Fibroblast of mammary gland (primary cell): ENCODE measurements around the gene GDF11.

Experiments
- DNase-seq: peaks from one replicate; pipeline ENCODE4 v3.0.0-alpha.2; 2010; ENCODE audit warnings: low read depth
- H3K4me3 ChIP-seq: 2 replicates; pipeline ENCODE4 v1.5.1; 2011; ENCODE audit warnings: low read depth, mild to moderate bottlenecking, low read length, moderate library complexity; ENCODE audit not compliant: control insufficient read depth
- CTCF ChIP-seq: conservative IDR thresholded peaks from 2 replicates; pipeline ENCODE4 v1.5.1; 2011; ENCODE audit warnings: low read depth, low read length, inconsistent platforms; ENCODE audit not compliant: control insufficient read depth, insufficient read depth

Gene GDF11

GRCh38 chr12:55718624-55719275 is 24.2 kb upstream of the GDF11 start:
- DNase-seq, result peak; percentile 82
- no peak for TF ChIP-seq CTCF
- H3K4me3 ChIP-seq, result no peak overlapping the region

GRCh38 chr12:55719371-55719770 is 23.6 kb upstream of the GDF11 start:
- DNase-seq, result no peak
- TF ChIP-seq CTCF, result no peak
- H3K4me3 ChIP-seq, result no peak overlapping the region

- TF ChIP-seq CTCF, result no peak
- DNase-seq, result peak; percentile 96
- H3K4me3 ChIP-seq, result peak within 1 kb of the TSS; percentile 56
Measured at GRCh38 chr12:55720071-55720564, 22.8 kb upstream of the GDF11 start, which contains the start of gene RDH5. Gene RDH5, plus strand, starts transcription at chr12:55720393. Its CDS starts 792 bp downstream, at chr12:55721185.

GRCh38 chr12:55720894-55721444 is 22.0 kb upstream of the GDF11 start:
- peak; percentile 66 for TF ChIP-seq CTCF
- DNase-seq, result peak; percentile 98
- H3K4me3 ChIP-seq, result peak overlapping the region; percentile 56

- DNase-seq, result no peak
- H3K4me3 ChIP-seq, result peak overlapping the region; percentile 41
- TF ChIP-seq CTCF, result no peak
Measured at GRCh38 chr12:55721601-55722213, 21.2 kb upstream of the GDF11 start.

- DNase-seq, result no peak
- H3K4me3 ChIP-seq, result no peak overlapping the region
- no peak for TF ChIP-seq CTCF
Measured at GRCh38 chr12:55722948-55723347, 20.0 kb upstream of the GDF11 start.
